ENCODE results near the gene DLD. TPM values are rescaled to one million over a fixed set of nuclear protein-coding genes. Genes with fewer than 3 reads are reported as not detected.
A peak's percentile ranks its signal among the peaks of the same experiment; 100 is the strongest.
"Not testable (repeated sequence)": the region's sequence is repeated elsewhere in the genome, so short reads cannot be mapped to it uniquely, and the experiment has no call there.

Gene DLD
- total RNA-seq, 1 donor from 2014 or later = 59.8 TPM

DNA sequence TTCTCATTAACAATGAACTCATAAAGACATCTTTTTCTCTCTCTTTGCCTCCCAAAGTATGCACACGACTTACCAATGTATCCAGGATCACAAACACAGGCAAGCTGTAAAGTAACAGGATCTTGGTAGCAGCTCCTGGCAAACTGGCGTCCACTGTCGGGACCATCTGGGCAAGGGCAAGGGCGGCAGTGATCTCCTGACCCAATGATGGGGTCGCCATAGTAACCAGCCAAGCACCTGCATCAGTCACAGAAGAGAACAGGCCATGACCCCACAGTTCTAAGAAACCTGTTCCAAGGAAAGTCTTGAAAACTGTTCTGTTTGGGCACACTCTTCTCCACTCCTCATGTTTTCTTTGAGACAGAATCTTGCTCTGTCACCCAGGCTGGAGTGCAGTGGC lies 64.4 kb downstream of the DLD start:
- Mint-ChIP-seq H3K27ac (ENCODE audit: unreplicated experiment) (peak overlapping the region; percentile 32), H3K4me3 (ENCODE audit: unreplicated experiment) (peak overlapping the region; percentile 16), H3K9me3 (ENCODE audit: unreplicated experiment) (no peaks in the 10 kb centered on the region), H3K27me3 (ENCODE audit: unreplicated experiment) (no peaks in the 10 kb centered on the region), H3K4me1 (ENCODE audit: unreplicated experiment) (peaks cover 67% of the 10 kb centered on the region), H3K36me3 (ENCODE audit: unreplicated experiment) (peaks cover 74% of the 10 kb centered on the region)
- TF ChIP-seq, protein P1, sequence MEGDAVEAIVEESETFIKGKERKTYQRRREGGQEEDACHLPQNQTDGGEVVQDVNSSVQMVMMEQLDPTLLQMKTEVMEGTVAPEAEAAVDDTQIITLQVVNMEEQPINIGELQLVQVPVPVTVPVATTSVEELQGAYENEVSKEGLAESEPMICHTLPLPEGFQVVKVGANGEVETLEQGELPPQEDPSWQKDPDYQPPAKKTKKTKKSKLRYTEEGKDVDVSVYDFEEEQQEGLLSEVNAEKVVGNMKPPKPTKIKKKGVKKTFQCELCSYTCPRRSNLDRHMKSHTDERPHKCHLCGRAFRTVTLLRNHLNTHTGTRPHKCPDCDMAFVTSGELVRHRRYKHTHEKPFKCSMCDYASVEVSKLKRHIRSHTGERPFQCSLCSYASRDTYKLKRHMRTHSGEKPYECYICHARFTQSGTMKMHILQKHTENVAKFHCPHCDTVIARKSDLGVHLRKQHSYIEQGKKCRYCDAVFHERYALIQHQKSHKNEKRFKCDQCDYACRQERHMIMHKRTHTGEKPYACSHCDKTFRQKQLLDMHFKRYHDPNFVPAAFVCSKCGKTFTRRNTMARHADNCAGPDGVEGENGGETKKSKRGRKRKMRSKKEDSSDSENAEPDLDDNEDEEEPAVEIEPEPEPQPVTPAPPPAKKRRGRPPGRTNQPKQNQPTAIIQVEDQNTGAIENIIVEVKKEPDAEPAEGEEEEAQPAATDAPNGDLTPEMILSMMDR (IDR thresholded peaks at IDR 0.05) = no peak
- no peak for DNase-seq (ENCODE audit: extremely low spot score, unreplicated experiment)

DNA sequence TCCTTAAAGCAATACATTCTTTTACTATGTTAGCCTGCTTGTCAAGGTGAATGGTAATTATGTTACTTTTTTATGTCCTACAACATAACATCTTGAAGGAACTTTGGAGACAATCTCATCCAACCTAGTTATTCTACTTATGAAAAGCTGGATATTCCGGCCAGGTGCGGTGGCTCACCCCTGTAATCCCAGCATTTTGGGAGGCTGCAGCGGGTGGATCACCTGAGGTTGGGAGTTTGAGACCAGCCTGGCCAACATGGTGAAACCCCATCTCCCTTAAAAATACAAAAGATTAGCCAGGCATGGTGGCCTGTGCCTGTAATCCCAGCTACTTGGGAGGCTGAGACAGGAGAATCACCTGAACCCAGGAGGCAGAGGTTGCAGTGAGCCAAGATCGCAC lies 66.0 kb downstream of the DLD start:
- H3K9me3 Mint-ChIP-seq (ENCODE audit: unreplicated experiment); H3K27me3 Mint-ChIP-seq (ENCODE audit: unreplicated experiment); H3K27ac Mint-ChIP-seq (ENCODE audit: unreplicated experiment); H3K4me3 Mint-ChIP-seq (ENCODE audit: unreplicated experiment); DNase-seq (ENCODE audit: extremely low spot score, unreplicated experiment): not testable (repeated sequence)
- Mint-ChIP-seq H3K36me3 (ENCODE audit: unreplicated experiment) (peaks cover 74% of the 10 kb centered on the region), H3K4me1 (ENCODE audit: unreplicated experiment) (peaks cover 54% of the 10 kb centered on the region)

GRCh38 chr7:107957436-107957835 lies 66.5 kb downstream of the DLD start:
- H3K4me3 Mint-ChIP-seq (ENCODE audit: unreplicated experiment) = no peak overlapping the region
- TF ChIP-seq, protein P1 (IDR thresholded peaks at IDR 0.05) = no peak
- H3K9me3 Mint-ChIP-seq (ENCODE audit: unreplicated experiment) = no peaks in the 10 kb centered on the region
- no peaks in the 10 kb centered on the region for H3K27me3 Mint-ChIP-seq (ENCODE audit: unreplicated experiment)
- H3K27ac Mint-ChIP-seq (ENCODE audit: unreplicated experiment) = peak overlapping the region; percentile 52
- no peak for DNase-seq (ENCODE audit: extremely low spot score, unreplicated experiment)
- peaks cover 77% of the 10 kb centered on the region for H3K36me3 Mint-ChIP-seq (ENCODE audit: unreplicated experiment)
- H3K4me1 Mint-ChIP-seq (ENCODE audit: unreplicated experiment) = peaks cover 49% of the 10 kb centered on the region

DNA sequence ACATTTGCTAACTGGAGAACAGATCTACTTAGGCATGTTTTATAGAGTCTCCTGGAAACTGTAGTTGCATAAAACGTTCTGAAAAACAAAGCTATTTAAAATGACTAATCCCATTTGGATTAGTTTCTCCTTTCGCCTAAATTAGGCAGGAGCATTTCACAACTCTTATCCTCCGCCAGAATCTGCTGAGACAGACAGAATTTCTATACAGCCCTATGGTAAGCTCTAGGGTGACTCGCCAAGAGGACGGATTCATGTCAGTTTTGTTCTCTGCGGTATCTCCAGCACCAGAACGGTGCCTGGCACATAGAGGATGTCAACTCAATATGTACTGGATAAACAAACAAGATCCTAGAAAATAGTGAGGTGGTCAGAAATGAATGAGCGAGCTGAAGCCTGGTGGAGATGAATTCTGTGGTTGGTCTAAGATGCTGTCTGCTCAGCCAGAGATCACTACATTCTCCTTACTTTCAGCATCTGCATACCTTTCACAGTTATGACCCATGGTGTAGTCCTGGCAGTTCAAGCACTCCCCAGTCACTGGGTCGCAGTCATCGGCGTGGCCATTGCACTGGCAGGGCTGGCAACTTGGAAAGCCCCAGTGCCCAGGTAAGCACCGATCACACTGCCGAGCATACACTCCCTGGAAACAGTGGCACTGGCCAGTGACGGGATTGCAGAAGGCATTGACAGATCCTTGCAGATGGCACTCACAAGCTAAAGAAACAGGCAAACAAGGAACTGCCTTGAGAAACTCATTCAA lies 68.0 kb downstream of the DLD start:
- H3K27me3 Mint-ChIP-seq (ENCODE audit: unreplicated experiment) = no peaks in the 10 kb centered on the region
- no peak for DNase-seq (ENCODE audit: extremely low spot score, unreplicated experiment)
- H3K9me3 Mint-ChIP-seq (ENCODE audit: unreplicated experiment) = no peaks in the 10 kb centered on the region
- peak overlapping the region; percentile 50 for H3K27ac Mint-ChIP-seq (ENCODE audit: unreplicated experiment)
- H3K4me3 Mint-ChIP-seq (ENCODE audit: unreplicated experiment) = no peak overlapping the region
- peaks cover 34% of the 10 kb centered on the region for H3K4me1 Mint-ChIP-seq (ENCODE audit: unreplicated experiment)
- TF ChIP-seq, protein P1 (IDR thresholded peaks at IDR 0.05) = no peak
- H3K36me3 Mint-ChIP-seq (ENCODE audit: unreplicated experiment) = peaks cover 77% of the 10 kb centered on the region

DNA sequence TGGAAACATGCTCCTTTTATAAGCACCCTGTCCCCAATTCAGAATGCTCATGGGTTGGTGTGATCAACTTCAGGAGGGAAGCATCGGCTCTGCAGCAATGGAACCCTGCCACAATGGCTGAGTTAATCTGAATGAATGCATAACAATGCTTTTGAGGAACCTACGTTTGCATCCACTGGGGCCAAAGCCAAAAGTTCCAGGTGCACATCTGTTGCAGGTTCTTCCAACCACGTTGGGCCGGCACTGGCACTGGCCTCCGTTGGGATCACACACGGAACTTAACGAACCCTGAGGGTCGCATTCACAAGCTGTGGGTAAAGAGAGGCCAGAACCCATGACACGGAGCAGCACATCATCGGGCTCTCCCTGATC lies 68.5 kb downstream of the DLD start:
- Mint-ChIP-seq H3K27me3 (ENCODE audit: unreplicated experiment) (no peaks in the 10 kb centered on the region), H3K36me3 (ENCODE audit: unreplicated experiment) (peaks cover 83% of the 10 kb centered on the region), H3K27ac (ENCODE audit: unreplicated experiment) (no peak overlapping the region), H3K4me3 (ENCODE audit: unreplicated experiment) (no peak overlapping the region), H3K9me3 (ENCODE audit: unreplicated experiment) (no peaks in the 10 kb centered on the region), H3K4me1 (ENCODE audit: unreplicated experiment) (peaks cover 33% of the 10 kb centered on the region)
- no peak for DNase-seq (ENCODE audit: extremely low spot score, unreplicated experiment)
- TF ChIP-seq, protein P1 (IDR thresholded peaks at IDR 0.05) = no peak
